NCI-H2107 (cell line): ENCODE data around the gene ZNF559.
"Not testable (repeated sequence)": the region's sequence is repeated elsewhere in the genome, so short reads cannot be mapped to it uniquely, and the experiment has no call there.

Source experiments
- DNase-seq: peaks from one replicate; lab custom pipeline; 2025; lab: John Stamatoyannopoulos, UW

Gene ZNF559

GRCh38 chr19:9323919-9324583, at the start of gene ZNF559:
ZNF559 (plus strand) TSS chr19:9324179; CDS start chr19:9338550, 14,371 bp downstream.
- peak; percentile 93 for DNase-seq

- not testable (repeated sequence) for DNase-seq
Observed at GRCh38 chr19:9283485-9283884, 40.5 kb upstream of the ZNF559 start.

GRCh38 chr19:9289231-9289884, 34.6 kb upstream of the ZNF559 start:
- DNase-seq, result no peak

- no peak for DNase-seq
Observed at GRCh38 chr19:9295411-9295849, 28.5 kb upstream of the ZNF559 start.

- DNase-seq, result no peak
Observed at GRCh38 chr19:9296336-9296735, 27.6 kb upstream of the ZNF559 start.

- DNase-seq, result no peak
Observed at GRCh38 chr19:9306443-9306842, 17.5 kb upstream of the ZNF559 start.

GRCh38 chr19:9308091-9308770, 15.7 kb upstream of the ZNF559 start:
- DNase-seq, result no peak

GRCh38 chr19:9309139-9309973, 14.6 kb upstream of the ZNF559 start, which contains the start of gene ZNF699:
ZNF699 (minus strand) TSS chr19:9309838; CDS start chr19:9305119, 4,719 bp downstream.
- peak; percentile 97 for DNase-seq

GRCh38 chr19:9309974-9310446, 14.0 kb upstream of the ZNF559 start:
- DNase-seq, result peak; percentile 92

- DNase-seq, result no peak
Observed at GRCh38 chr19:9313756-9314155, 10.2 kb upstream of the ZNF559 start.

- DNase-seq, result no peak
Observed at GRCh38 chr19:9321338-9321737, 2.6 kb upstream of the ZNF559 start.

GRCh38 chr19:9321756-9322155, 2.2 kb upstream of the ZNF559 start:
- not testable (repeated sequence) for DNase-seq

- DNase-seq, result not testable (repeated sequence)
Observed at GRCh38 chr19:9322201-9322600, 1.8 kb upstream of the ZNF559 start.

- DNase-seq, result no peak
Observed at GRCh38 chr19:9323557-9323918, 441 bp upstream of the ZNF559 start.

- no peak for DNase-seq
Observed at GRCh38 chr19:9324584-9324962, 594 bp downstream of the ZNF559 start.

- DNase-seq, result no peak
Observed at GRCh38 chr19:9329999-9330398, 6.0 kb downstream of the ZNF559 start.

GRCh38 chr19:9342610-9343304, 18.8 kb downstream of the ZNF559 start:
- no peak for DNase-seq

- no peak for DNase-seq
Observed at GRCh38 chr19:9345005-9345404, 21.0 kb downstream of the ZNF559 start.

GRCh38 chr19:9348253-9348652, 24.3 kb downstream of the ZNF559 start:
- no peak for DNase-seq

GRCh38 chr19:9348671-9349070, 24.7 kb downstream of the ZNF559 start:
- no peak for DNase-seq

GRCh38 chr19:9352505-9352904, 28.5 kb downstream of the ZNF559 start:
- no peak for DNase-seq
